GM21619 (cell line): ENCODE measurements around the gene PEX11B.

Experiments
- ATAC-seq: cut with Tn5 transposase; IDR thresholded peaks from one replicate; pipeline ENCODE4 v1.9.1; 2021; ENCODE audit not compliant: unreplicated experiment

Gene PEX11B

DNA sequence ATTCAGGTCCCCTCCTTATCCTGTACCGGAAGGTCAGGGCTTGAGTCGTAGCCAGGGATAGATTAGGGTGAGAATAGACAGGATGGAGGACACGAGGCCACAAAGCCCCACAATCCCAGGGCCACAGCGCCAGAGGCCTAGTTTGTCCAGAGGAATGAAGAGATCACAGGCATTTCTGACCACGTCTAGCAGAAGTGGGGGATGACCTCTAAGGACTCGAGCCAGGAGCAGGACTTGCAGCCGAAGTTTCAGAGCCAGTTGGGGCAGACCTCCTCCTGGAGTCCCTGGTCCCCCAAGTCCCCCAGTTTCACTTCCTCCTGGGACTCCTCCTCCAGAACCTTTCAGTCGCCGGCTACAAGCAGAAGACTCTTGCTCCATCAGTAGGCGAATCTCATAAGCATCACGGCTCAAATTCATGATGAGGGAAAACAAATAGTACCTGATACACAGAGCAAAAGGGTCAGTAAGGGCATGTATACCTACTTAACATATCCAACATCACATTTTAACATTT is 6.3 kb downstream of the PEX11B start:
- ATAC-seq, result no peak

DNA sequence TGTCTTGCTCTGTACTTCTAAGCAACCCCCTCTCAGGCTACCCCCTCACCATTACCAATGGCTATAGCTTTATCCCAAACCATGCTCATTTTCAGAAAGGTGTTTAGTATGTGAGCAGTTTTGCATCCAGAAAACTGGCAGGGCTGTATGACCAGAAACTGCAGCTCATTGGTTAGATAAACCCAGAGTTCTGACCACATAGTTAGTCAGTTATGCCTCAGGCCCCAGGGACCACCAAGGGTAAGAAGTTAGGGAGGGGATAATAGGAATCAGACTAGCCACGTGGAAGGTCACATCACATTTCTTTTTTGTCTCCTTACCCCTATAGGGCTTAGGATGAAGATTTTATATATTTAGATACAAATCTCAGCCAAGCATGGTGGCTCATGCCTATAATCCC is 9.9 kb downstream of the PEX11B start:
- no peak for ATAC-seq

- no peak for ATAC-seq
Observed at GRCh38 chr1:145906954-145907753, 11.4 kb downstream of the PEX11B start.

DNA sequence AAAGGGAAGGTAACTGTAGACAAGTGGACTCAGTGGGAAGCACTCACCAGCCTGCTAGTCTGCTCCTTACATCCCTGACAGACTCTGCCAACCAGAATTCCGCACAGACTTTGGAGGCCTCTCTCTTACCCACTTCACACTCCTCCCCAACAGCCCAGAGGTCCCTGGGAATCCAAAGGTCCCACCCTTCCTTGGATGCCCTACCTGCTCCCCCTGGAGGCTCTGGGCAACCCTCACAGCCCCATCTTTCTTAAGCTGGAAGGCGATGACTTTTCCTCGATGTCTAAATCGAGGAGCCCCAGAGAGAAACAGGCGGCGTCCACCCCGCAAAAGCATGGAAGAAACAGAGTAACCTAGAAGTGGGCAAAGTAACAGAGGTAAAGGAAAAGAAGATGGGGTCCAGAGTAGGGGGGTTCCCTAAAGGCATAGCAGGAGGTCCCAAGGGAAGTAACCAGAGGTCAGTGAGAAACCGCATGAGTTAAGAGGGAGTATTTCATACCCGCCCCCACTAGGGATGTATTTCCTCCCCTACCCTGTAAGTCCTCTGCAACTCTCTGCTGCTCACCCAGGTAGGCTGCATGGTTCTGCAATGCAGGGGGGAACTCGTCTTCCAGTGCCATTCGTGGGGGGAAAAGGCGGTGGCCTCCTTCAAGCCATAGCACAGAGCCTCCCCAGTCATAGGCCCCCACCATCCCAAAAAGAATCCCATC is 17.1 kb downstream of the PEX11B start:
- ATAC-seq, result no peak

DNA sequence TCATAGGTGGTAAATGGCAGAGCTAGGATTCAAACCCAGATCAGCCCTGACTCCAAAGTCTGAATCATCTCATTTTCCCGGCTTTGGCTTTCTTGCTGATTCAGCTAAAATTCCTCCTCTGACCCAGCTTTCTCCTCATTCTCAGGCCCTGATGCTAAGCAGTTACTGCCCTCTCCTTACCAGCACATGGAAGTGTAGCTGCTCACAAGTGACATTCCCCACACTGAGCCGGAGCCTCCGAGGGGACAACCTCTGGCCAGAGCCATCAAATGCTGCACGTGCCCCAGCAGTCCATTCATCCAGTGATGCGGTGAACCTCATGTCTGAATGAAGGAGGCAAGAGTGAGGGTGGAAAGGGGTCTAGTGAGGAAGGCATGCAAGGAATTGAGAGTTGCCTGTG is 19.8 kb downstream of the PEX11B start:
- ATAC-seq, result no peak

DNA sequence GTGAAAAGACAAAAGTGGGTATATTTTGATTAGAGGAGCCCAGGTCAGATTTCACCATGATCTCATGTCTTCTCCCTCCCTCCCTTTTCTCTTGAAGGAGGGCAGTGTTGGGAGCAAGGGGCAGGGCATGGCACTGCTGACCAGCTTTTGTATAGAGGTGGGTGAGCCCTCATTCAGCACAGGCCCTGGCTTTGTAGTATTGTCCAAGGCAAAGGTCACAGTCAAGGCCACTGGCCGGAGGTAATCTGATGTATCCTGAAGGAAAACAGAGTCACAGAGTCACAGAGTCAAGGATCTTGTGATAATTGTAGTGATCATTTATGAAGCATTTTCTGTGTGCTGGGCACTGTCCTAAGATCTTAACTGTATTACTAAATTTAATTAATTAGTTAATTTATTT is 20.5 kb downstream of the PEX11B start:
- no peak for ATAC-seq

GRCh38 chr1:145895471-145895870 is 23.0 kb downstream of the PEX11B start:
- ATAC-seq, result no peak

DNA sequence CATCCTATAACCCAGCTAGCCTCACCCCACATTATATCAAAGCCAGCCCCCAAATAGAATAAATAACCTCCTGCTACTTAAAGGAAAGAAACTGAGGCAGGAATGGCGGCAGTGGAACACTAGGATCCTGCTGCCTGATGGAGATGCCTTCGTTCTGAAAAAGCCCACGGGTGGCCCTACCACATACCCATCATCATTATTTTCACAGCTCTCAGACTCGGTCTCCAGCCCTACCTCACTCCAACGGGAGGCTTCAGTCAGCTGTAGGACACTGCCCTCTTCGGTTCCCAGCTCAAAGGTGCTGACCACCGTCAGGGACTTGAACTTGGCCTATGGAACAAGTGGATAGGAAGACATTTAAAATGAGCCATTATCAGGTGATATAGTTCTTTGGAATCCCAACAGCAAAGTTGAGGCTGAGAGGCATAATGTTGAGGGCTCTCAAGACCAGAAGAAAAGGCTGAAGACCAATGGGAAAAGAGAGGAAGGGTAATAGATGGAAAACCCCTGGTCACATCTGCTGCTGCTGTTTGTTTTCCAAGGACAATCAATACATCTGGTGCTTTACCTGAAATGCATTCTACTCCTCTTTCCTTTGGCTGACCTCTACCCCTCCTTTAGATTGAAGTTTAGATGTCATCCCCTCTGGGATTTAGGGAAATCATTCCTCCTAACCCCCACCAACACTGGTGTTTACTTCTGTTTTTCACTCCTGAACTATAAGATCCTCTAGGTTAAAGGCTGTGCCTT is 25.0 kb downstream of the PEX11B start:
- ATAC-seq, result no peak

GRCh38 chr1:145892486-145893087 is 25.9 kb downstream of the PEX11B start:
- ATAC-seq, result no peak

DNA sequence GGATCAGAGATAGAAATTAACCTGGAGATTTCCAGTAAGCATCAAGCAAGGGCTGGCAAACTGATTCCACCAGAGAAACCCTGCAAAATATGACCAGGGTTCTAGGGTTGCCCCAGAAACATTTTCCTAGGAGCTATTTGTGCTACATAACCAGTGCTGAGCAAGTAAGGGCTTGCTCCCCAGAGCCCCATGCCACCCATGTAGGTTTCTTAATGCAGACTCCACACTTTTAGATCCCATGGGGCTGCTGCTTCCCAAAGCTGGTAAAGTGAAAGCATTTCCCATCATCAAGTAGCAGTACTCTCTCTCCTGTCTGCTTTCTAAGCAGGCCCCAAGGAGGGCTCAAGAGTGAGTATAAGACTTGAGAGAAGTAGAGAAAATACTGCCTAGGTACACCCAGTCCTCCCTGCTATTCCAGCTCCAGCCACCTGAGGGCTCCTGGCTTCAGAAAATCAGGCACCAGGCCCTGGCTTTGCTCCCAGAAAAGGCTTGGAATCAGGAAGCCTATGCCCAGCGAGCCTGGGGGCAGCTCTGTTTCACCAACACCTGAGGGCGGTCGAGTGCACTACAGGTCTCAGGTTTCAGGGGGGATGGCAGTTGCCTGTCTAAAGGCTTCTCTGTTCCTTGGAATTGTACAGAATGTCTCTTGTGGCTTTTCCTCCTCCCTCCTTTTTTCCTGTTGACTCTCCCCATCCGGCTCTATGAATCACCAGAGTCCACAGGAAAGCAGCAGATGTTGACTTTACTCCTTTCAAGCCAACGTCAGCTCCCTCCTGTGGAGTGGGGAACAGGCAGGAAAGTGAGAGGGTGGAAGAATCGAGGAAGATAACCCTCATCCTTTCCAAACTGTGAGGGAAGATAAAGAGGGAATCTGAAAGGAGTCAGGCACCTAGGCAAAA is 26.7 kb downstream of the PEX11B start:
- no peak for ATAC-seq

DNA sequence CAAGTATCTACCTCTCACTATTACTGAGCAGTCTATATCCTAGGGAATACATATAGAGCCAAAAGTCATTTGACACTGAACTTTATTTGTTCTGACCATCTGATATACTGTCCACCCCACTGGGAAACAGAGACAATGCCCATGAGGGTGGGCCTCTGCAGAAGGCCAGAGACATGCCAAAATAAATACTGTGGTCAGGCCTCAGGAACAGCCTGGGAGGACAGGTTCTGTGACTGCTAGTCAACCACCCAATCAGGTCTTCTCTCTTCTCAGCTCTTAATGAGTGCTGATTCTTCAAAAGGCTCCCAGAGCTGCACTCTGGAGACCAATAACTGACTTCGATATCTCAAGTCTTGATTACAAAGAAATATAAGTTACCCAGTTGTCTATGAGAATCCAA is 27.4 kb downstream of the PEX11B start:
- no peak for ATAC-seq

DNA sequence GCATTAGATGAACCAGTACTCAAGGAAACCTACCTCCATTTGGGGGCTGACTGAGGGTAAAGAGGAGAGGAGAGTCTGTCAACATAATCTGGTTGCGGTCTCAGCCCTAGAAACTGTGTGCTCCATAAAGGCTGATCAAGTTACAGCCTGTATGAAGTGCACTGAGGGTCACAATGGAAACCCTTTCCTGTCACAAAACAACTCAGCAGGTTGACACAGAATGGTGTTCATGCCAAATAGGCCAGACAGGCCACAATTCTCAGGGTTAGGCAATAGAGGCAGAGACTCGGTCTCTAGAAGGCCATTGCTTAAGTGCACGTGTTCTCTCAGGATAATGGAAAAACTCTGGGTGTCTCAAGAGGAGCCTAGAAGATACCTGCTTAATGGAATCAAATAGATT is 28.8 kb downstream of the PEX11B start:
- ATAC-seq, result no peak

DNA sequence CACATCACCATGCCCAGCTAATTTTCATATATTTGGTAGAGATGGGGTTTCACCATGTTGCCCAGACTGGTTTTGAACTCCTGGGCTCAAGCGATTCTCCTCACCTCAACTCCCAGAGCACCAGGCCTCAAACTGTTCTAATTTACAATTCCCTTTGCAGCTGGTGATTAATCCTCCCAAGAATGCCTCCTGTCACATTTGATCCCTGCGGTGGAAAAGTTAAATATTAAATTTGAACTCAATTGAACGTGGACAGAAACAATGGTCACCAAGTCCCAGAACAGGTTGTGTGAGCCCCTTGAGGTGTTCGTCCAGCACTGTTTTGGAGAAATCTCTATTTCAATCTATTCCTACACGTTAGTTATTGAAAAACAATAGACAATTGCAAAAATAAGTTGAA is 30.9 kb downstream of the PEX11B start:
- no peak for ATAC-seq

- ATAC-seq, result no peak
Observed at GRCh38 chr1:145886816-145887215, 31.7 kb downstream of the PEX11B start.

GRCh38 chr1:145886390-145886789 is 32.1 kb downstream of the PEX11B start:
- ATAC-seq, result no peak

DNA sequence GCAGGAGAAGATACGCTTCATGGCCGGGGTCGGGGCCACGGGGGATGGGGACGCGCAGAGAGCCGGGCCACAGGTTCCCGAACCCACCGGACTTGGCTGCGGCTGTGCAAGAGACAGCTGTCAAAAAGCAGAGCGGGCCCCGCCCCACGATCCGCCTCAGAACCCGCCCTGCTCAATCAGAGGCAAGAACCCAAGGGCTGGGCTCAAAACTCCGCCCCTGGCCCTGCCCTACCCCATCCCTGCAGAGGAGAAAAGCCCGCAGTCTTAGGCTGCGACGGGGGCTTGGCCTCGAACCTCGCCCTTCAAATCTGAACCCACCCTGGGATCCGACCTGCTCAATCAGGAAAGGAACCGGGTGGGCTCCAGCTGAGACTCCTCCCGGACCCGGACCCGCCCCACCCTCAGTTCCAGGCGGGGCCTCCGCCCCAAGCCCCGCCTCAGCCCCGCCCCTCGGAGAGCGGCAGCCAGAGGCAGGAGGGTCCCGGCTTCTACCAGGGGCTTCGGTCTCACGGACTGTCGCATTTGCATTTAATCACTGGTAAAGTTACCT is 32.7 kb downstream of the PEX11B start, which contains the start of gene ANKRD35:
Gene ANKRD35 (minus strand): TSS at position 129 of the 550 bp plus-strand sequence. CDS start 108 bp downstream, at position 21.
- peak; percentile 99 for ATAC-seq

GRCh38 chr1:145884675-145885074 is 33.8 kb downstream of the PEX11B start:
- ATAC-seq, result no peak

DNA sequence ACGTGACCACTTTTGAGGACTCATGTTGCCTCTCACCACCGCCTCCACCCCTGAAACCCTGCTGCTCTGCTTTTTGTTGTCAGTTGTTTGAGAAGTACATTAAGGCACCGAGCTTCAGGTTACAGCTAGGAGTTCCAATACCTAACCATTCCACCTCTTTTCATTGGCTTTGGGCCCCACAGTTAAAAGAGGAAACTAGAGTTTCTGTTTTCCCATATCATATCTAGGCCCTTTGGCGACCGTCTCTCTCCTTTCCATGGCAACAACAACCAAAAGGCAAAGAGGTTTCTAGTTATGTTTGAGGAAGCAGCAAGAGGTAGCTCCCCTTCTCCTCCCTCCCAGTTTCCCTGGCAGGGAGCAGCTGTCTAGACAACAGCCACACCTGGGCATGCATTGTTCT is 38.7 kb downstream of the PEX11B start:
- ATAC-seq, result no peak

DNA sequence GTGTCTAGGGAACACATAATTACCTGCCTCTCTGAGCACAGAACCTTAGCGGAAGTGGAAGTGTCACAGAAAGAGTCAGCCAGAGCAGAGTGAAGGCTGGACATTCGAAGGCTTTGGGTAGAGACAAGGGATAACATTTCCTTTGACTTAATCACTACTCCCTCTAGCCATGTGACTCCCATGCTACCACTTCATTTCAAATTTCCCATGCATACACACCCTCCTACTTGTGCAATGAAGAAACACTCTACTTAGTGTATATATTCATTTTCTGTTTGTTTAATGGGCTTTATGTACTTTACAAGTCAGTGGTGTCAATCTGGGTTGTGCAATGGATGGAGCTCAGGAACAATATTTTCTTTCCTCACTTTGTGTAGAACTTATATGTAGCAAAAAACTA is 39.8 kb downstream of the PEX11B start:
- ATAC-seq, result no peak
